ENCODE results near the gene EPM2A.
"Not testable (repeated sequence)": the region's sequence is repeated elsewhere in the genome, so short reads cannot be mapped to it uniquely, and the experiment has no call there.

Gene EPM2A

DNA sequence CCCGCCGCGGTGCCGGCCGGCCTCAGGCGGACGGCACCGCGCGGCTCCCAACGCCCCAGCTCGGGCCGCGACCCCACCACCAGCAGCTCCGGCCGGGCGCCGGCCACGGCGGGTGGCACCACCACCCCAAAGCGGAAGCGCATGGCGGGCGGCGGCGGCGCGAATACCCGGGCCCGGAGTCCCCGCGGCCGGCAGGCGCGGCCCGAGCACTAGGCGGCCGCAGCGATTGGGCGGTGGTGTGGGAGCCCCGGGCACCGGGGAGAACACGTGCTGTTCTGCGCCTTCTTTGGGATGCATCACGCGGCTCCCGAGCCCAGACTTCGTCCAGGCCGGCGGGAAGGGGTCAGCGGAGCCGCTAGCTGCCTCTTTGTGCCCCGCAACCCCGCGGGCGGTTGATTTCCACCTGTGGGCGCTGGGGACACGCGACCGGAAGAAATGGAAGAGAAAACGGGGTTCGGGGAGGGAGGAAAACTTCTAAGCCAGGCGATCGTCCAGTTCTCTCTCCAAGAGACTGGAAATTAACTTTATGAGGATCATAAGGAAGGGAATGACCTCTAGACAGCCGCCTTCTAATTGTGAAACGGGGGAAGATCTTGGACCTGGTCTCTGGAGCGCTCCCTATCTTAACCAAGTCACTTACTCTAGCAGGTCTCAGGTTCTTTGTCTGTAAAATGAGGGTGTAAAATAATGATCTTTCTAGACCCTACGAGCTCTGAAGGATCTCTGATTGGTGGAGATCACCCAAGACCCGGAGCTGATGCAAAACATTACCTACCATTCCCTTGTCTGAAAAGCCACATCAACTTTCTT lies at the start of gene EPM2A:
TSS of gene EPM2A (minus strand) at position 165 of the 810 bp plus-strand sequence. CDS start at position 143, 22 bp downstream.
- DNase-seq (ENCODE audit: low read depth) = peak; percentile 81

DNA sequence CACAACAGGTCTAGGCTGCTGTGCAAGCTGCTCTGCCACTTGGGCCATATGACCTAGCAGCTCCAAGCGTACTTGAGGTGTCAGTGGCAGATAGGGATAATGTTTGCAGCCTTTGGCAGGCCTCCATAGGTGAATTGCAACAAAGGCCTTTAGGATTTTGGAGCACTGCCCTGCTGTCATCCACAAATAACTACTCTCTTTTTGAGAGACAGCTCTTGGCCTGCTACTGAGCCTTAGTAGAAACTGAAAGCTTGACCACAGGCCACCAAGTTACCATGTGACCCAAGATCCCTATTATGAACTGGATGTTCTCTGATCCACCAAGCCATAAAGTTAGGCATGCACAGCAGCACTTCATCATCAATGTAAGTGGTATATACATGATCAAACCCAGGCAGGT lies 49.4 kb upstream of the EPM2A start:
- no peak for DNase-seq (ENCODE audit: low read depth)

DNA sequence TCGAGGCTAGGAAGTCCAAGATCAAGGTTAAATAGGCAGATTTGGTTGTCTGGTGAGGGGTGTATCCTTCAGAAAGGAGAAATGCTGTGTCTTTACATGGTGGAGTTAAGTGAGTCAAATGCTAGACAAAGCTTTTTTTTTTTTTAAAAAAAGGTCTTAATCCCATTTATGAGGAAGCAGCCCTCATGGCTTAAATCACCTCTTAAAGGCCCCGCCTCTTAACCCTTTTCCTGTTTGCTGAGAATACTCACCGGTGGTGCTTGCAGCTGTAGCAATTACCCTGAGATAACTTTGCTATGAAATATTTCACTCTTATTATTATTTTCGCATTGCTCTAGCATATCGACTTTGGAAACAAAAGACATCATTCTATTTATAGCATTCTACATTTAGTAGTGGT lies 48.5 kb upstream of the EPM2A start:
- DNase-seq (ENCODE audit: low read depth) = no peak

DNA sequence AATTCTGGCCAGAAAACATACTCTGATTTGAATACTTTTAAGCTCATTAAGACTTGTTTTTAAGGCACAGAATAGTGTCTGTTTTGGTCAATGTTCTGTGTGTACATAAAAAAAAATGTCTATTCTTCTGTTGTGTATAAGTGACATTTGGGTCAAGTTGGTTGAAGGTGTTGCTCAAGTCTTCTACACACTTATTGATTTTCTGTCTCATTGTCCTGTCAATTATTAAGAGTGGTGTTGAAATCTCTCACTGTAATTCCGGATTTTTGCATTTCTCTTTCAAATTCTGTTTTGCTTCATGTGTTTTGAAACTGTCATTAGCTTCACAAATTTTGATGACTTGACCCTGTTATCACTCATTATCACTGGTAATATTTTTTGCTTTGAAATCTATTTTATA lies 37.5 kb upstream of the EPM2A start:
- DNase-seq (ENCODE audit: low read depth) = no peak

DNA sequence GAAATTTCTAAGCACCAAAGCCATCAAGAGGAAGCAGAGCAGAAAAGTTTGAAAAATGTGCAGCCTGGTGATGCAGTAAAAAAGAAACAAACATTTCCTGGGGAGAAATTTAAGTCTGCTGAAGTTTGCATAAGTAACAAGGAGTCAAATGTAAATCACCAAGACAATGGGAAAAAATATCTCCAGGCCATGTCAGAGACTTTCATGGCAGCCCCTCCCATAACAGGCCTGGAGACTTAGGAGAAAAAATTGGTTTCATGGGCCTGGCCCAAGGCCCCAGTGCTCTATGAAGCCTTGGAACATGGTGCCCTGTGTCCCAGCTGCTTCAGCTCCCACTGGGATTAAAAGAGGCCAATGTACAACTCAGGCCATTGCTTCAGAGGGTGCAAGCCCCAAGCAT lies 30.1 kb upstream of the EPM2A start:
- DNase-seq (ENCODE audit: low read depth) = no peak

DNA sequence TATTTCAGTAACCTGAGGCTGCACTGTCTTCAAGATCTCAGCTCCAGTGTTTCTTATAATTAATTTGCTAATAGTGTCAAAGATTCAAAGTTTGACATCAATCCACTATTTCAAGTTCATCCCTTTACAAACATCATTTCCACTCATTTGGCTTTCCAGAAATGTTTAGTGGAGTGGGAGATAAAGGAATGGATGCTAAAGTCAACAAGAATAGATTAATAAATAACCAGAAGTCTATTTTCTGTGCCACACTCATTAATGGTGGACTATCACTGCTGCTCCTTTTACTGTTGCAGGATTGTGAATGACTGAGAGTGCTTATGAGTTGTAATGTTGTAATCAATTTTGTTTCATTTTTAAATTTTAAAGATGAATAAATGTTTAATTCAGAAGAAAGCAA lies 28.4 kb upstream of the EPM2A start:
- DNase-seq (ENCODE audit: low read depth) = no peak

DNA sequence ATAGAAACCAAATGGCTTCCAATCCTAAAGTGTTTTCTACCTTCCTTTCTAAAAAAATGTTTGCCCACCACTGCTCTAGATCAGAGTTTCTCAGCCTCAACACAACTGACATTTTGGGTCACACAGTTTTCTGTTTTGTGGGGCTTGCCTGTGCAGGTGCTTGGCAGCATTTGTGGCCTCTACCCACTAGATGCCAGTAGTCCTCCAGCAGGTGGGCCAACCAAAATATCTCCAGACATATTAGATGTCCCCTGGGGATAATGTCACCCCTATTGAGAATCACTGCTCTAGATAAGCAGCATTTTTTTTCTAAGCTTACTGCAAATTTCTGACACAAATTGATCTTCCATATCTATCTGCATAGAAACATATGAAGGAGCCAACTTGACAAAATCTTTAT lies 26.3 kb upstream of the EPM2A start:
- no peak for DNase-seq (ENCODE audit: low read depth)

DNA sequence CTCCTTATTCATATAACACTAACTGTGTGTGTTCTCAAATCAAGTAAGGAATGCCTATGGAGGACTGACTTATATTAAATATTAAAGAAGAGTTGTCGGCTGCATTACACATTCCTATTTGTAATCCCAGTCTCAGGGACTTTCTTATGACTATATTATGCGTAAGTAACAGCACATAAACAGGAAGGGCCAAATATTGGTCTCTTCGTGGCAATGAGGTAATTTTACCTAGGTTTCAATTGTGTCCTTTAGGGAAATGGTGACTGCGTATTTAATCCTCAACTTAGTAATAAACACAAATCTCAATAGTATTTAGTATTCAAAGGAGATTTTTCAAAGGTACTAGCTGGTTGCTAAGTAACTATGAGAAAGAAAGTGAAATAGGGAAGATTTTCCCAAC lies 22.8 kb upstream of the EPM2A start:
- DNase-seq (ENCODE audit: low read depth) = peak; percentile 25

DNA sequence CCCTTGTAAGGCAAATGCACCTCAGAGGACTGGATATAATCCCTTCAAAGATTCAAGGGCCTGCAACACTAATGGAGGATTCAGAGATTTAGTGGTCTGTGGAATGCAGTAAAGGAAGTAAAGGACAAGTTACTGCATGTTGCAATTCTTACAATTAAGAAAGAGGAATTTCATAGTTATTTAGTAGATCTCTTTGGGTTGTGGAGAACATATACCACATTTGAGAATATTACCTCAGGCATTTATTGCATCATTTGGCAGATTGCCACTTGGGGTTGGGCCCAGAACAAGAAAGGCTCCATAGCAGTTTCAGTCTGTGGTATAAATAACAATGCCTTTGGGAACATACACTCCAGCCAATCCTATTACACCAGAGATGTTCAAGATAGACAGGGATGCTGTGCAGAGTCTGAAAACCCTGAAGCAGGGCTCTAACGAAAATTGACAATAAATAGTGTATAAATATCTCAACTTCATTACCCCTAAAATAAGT lies 20.9 kb upstream of the EPM2A start:
- DNase-seq (ENCODE audit: low read depth) = peak; percentile 99

DNA sequence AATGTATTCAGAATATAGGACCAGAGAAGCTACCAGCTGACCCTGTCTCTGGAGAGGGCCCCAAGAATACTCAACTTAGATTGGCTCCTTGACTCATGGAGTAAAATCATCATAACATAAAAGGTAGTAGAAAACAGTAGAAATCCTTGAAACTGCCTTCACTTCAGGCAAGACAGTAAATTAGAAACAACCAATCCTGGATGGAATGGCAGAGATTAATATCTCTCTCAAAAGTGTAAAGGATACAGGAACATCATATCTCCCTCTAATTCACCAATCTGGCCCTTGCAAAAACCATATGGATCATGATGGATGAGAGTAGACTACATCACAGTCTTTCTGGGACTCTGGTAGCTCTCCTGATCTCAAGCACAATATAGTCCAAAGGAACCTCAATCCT lies 20.4 kb upstream of the EPM2A start:
- DNase-seq (ENCODE audit: low read depth) = no peak

DNA sequence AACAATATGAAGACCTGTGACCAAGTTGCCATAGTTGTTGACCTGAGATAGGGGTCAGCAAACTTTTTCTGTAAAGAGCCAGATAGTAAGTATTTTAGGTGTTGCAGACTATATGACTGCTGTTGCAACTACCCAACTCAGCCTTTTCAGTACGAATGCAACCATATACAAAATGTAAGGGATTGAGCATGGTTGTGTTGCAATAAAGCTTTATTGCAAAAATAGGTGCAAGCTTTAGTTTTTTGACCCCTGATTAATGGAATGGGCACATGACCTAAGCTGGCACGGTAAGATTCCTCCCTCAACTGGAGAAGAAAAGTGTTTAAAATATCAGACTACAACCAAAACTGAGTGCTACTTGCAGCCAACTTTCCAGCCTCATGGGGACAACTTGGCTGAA lies 17.3 kb upstream of the EPM2A start:
- no peak for DNase-seq (ENCODE audit: low read depth)

DNA sequence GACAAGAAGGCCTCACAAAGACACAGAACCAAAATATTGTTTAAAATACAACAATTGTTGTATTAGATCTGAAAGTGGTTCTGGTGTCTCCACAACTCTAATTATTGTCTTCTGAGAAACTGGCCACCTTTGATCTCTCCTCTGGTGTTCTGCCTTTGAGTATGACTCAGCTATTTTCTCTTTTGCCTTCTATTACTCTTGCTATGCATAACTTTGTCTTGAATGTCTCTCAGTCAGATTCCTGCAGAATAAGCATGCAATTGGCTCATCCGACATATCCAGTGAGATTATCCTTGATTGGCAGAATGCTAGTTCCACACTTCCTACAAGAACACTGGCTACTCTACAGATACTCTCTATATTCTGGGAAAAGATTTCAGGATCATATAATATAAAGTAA lies 14.3 kb upstream of the EPM2A start:
- DNase-seq (ENCODE audit: low read depth) = peak; percentile 92

DNA sequence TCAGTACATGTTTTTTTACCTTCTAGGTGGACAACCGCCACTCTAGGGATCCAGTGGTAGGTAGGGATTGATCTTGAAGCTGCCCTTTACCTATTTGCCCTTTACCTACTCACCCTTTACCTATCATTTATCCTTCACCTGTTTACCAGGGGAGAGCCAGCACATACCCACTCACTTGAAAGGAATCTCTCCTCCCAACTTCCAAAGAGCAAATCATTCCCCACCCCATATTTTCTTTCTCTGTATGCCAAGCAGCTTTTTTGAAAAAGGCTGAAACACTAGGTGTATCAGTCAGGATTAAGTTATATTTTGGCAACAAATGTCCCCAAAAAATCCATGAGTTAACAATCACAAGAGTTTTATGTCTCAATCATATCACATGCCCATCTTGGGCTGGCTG lies 10.5 kb upstream of the EPM2A start:
- DNase-seq (ENCODE audit: low read depth) = no peak

DNA sequence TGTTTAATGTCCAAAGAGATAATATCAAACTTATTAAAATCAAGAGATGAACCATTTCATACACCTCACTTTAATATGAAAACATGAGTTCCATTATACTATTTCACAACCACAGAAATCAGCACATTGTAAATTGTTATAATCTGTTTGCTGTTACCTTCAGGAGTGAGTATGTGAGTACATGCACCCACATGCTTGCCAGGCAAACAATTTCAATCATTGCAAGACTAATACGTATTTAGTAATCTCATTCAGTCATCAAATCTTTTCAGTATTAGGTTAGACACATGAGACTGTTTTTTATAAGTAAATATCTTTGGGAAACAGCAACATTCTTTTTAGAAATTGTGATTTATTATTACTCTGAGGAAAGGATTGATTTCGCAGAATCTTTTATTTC lies 9.3 kb upstream of the EPM2A start:
- no peak for DNase-seq (ENCODE audit: low read depth)

DNA sequence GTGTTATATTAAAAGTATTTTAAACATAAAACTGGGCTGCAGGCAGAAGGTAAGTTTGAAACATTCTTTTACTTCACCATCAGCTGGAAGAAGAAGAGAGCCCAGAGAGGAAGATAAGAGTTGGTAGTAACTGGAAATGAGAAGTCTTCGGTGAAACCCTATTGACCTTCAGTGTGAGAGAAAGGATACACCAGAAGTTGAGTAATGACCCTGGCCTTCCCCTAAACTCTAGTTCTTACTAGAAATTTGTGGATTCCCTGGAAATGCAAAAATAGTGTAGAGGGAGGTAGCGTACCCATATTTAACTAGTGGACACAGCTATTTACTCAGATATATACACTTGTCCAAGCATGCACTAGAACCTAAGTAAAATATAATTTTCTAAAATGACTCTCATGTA lies 8.0 kb upstream of the EPM2A start:
- DNase-seq (ENCODE audit: low read depth) = no peak

DNA sequence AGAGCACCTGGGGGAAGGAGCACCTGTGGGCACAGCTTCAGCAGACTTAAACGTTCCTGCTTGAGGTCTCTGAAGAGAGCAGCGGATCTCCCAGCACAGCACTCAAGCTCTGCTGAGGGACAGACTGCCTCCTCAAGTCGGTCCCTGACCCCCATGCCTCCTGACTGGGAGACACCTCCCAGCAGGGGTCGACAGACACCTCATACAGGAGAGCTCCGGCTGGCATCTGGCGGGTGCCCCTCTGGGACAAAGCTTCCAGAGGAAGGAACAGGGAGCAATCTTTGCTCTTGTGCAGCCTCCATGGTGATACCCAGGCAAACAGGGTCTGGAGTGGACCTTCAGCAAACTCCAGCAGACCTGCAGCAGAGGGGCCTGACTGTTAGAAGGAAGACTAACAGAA lies 7.2 kb upstream of the EPM2A start:
- not testable (repeated sequence) for DNase-seq (ENCODE audit: low read depth)

DNA sequence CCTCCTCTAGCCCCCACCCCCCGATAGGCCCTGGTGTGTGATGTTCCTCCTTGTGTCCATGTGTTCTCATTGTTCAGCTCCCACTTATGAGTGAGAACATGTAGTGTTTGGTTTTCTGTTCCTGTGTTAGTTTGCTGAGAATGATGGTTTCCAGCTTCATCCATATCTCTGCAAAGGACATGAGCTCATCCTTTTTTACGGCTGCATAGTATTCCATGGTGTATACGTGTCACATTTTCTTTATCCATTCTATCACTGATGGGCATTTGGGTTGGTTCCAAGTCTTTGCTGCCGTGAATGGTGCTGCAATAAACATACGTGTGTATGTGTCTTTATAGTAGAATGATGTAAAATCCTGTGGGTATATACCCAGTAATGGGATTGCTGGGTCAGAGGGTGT lies 4.4 kb upstream of the EPM2A start:
- not testable (repeated sequence) for DNase-seq (ENCODE audit: low read depth)

DNA sequence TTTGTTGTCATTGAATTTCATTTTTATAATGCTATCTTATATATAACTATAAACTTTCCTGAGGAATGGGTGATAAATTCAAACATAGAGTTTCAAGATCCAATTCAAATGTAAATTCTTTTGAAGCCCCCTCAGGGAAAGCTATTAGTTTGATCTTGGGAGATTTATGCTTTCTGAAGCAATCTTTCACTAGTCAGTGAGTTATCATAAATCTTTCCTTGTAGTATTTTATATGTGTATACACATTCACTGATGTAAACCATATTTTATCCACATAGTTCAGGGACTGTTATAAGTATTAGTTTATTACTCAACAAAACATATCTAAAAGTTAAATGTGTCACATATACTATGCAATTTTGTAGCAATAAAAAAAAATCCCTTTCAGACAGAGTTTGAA lies 2.9 kb upstream of the EPM2A start:
- no peak for DNase-seq (ENCODE audit: low read depth)

DNA sequence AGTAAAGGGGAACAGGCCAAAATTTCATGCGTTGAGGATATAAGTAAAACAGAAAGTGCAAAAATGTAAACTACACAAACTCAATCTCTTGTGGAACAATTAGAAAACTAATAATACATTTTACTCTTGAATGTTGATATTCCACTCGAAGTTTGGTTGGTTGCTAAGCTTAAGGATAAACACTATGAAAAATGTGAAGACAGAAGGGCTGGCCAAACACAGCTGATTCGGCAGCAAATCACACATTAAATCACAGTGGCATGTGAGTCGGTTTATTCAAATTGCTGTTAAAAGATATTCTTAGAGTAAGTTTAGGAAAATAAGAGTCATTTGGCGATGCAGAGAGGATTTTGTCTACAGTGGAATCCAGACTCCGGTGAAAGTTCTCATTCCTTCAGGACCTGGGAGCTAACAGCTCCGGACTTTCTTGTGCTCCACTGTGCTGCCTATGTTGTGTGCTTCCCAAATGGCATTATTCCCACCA lies 1.4 kb upstream of the EPM2A start:
- DNase-seq (ENCODE audit: low read depth) = peak; percentile 61

DNA sequence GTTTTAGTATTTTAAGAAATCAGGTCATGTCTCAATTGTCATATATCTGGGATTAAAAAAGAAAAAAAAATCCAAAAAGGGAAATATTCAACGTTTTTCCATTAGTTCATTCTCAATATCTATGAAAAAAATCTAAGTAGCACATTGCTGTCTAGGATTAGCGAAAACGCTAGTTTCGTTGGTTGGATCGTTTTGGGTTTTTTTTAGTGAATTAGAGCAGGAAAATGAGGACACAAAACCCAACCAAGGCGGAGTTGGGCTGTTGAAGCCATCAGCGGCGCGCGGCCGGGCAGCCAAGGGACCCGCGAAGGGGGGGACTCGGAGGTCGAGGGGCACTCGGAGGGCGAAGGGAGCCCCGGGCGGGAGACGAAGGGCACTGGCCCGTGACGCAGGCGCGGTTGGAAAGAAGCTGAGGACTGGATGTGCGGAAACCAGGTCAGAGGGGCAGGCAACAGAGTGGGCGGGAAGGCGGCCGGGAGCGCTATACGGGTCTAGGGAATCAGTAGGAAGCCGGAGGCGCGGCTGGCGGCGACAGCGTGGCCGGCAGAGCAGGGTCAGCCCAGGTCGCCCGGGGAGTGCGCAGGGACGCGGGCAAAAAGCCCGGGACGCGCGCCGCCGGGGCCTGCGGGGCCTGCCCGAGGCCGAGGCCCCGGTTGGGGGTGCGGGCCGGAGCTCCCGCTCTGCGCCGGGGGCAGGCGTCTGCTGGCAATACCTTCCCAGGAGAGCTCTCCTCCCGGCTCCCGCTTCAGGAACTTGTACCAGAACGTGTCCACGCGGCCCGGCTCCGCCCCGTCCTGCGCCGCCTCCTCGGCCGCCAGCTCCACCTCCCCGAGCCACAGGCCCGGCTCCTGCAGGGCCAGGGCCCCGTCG lies 599 bp downstream of the EPM2A start:
- DNase-seq (ENCODE audit: low read depth) = peak; percentile 91

DNA sequence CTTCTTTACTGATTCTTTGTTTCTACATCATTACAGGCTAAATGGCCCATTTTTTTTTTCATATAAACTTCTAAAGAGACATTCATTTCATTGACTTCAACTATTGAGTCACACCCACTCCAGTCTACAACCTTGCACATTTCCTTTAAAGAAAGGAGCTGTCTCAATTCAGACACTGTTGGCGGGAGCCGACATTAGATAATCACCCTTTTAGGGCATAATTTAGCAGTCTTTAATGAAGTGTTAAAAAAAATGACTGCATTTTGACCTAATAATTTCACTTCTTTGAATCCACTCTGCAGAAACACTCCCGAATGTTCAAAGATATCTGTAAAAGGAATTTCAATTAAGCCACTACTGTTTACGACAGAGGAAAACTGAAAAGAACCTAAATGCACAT lies 1.5 kb downstream of the EPM2A start:
- peak; percentile 17 for DNase-seq (ENCODE audit: low read depth)

DNA sequence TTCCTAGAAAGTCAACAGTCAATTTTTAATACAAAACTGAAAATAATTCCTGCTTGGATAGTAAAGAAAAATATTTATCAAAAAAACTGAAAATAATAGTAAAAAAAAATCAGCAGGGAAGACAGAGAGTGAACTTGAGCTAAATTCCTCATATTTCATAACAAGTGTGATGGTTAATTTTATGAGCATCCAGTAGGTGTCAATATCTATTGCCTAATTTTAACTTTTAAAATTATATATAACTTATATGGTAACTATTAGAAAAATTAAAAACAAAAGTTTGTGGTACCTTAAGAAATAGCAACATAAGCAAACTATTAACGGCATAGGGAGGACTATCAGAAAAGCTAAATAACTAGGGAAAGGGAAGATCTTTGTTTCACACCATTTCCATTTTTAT lies 2.1 kb downstream of the EPM2A start:
- DNase-seq (ENCODE audit: low read depth) = no peak

DNA sequence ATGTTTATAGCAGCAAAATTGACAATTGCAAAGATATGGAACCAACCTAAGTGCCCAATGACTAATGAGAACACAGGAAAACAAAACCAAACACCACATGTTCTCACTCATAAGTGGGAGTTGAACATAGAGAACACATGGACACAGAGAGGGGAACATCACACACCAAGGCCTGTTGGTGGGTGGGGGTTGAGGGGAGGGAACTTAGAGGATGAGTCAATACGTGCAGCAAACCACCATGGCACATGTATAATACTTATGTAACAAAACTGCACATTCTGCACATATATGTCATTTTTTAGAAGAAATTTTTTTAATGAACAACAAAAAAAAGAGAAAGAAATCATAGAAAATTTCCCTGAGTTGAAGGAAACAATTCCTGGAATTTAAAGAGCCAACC lies 3.9 kb downstream of the EPM2A start:
- peak; percentile 24 for DNase-seq (ENCODE audit: low read depth)

Data from amniotic epithelial cell (primary cell).